ENCODE data around the gene IP6K1. TPM values are rescaled to one million over a fixed set of nuclear protein-coding genes. Genes with fewer than 3 reads are reported as not detected.
A peak's percentile ranks its signal among the peaks of the same experiment; 100 is the strongest.

IP6K1 gene
- polyA plus RNA-seq, 1 donor (not counting 4 experiments of a cell fraction or from before 2014, with no cell fraction given) = 24.5 TPM

DNA sequence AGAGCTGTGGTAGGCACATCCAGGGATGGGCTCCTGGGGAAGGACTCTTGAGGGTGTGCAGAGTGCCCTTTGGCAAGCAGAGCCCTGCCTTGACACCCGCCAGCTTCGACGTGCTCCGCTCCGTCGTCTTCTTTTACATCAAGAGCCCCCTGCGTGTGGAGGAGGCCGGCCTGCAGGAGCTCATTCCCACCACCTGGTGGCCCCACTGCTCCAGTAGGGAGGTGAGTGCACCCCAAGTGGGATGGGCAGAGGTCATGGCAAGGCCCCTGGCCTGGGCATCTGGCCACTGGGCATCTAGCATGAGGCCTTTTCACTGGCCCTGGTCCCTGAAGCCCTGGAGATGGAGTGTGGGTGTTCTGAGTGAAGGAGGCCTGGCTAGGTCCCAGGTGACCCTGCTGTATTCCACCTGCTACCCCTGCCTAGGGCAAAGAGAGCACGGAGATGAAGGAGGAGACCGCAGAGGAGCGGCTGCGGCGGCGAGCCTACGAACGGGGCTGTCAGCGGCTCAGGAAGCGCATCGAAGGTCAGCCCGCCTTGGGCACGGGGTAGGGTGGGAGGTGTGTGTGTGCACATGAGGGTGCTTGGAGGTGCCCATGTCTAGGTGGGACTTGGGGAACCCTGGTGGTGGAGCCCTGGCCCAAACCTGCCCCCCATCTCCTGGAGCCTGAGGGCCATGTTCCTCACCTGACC is 84.8 kb downstream of the IP6K1 start:
- no peak for FAIRE-seq
- H3K4me1 ChIP-seq (ENCODE audit: control insufficient read depth, extremely low read depth, insufficient read depth, low read length) = no peaks in the 10 kb centered on the region

DNA sequence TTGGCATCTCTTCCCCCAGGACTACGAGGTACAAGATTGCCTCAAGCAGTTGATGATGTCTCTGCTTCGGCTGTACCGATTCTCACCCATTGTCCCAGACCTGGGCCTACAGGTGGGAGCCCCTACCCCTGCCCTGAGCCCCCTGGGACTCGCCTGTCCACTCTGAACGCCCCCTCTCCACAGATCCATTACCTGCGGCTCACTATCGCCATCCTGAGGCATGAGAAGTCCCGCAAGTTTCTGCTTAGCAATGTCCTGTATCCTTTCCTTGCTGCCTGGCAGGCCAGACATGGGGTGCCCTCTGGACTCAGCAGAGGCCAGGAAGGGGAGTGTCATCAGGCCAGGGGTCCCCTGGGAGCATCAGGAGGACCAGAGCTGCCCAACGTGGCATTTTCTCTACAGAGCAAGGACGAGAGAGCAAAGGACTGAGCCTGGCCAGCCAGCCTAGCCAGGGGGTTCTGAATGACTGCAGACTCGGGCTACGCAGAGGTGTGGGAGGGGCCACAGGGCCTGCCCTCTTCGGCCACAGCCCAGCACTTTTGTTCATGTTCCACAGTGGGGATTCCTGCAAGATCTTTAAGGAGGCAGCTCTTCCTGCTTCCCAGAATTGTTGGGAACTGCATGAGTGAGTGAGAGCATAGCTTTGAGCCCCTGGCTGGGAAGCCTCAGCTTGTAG is 85.8 kb downstream of the IP6K1 start:
- H3K4me2 ChIP-seq (ENCODE audit: control insufficient read depth, extremely low read depth, insufficient read depth, low read depth, low read length) = no peak overlapping the region
- no peaks in the 10 kb centered on the region for H3K27me3 ChIP-seq (ENCODE audit: control insufficient read depth, extremely low read depth, insufficient read depth, low read length)
- peaks cover 37 to 38% of the 10 kb centered on the region in 2 experiments for H3K36me3 ChIP-seq (ENCODE audit: control insufficient read depth in 2 of 2, extremely low read depth in 1 of 2, insufficient read depth in 2 of 2, low read length in 2 of 2)
- no peak overlapping the region for H3K9ac ChIP-seq (ENCODE audit: control insufficient read depth, extremely low read depth, insufficient read depth, low read length)
- dilution Hi-C loops (cut with MboI; ENCODE audit: extremely low pct_ligation_motif_present, low sequenced_read_pairs) = no loop called here
- H3K4me1 ChIP-seq (ENCODE audit: control insufficient read depth, extremely low read depth, insufficient read depth, low read length) = no peaks in the 10 kb centered on the region
- no peaks in the 10 kb centered on the region for H3K9me3 ChIP-seq (ENCODE audit: control insufficient read depth, low read depth, low read length)
- no peaks in the 10 kb centered on the region for H3K79me2 ChIP-seq (ENCODE audit: control insufficient read depth, insufficient read depth, low read length)
- H3K4me3 ChIP-seq (ENCODE audit: control insufficient read depth in 2 of 3, extremely low read depth in 1 of 3, insufficient read depth in 2 of 3, low read depth in 1 of 3, low read length in 3 of 3) = no peak overlapping the region
- H3K9me1 ChIP-seq (ENCODE audit: control insufficient read depth, extremely low read depth, insufficient read depth, low read length) = no peaks in the 10 kb centered on the region
- no peaks in the 10 kb centered on the region for H4K20me1 ChIP-seq (ENCODE audit: control insufficient read depth, extremely low read depth, insufficient read depth, low read length)
- DNase-seq (ENCODE audit: low read depth, low spot score) (no peak), FAIRE-seq (no peak)
- no peak overlapping the region for H3K27ac ChIP-seq (ENCODE audit: control insufficient read depth, insufficient read depth, low read length)
- TF ChIP-seq, protein P1, sequence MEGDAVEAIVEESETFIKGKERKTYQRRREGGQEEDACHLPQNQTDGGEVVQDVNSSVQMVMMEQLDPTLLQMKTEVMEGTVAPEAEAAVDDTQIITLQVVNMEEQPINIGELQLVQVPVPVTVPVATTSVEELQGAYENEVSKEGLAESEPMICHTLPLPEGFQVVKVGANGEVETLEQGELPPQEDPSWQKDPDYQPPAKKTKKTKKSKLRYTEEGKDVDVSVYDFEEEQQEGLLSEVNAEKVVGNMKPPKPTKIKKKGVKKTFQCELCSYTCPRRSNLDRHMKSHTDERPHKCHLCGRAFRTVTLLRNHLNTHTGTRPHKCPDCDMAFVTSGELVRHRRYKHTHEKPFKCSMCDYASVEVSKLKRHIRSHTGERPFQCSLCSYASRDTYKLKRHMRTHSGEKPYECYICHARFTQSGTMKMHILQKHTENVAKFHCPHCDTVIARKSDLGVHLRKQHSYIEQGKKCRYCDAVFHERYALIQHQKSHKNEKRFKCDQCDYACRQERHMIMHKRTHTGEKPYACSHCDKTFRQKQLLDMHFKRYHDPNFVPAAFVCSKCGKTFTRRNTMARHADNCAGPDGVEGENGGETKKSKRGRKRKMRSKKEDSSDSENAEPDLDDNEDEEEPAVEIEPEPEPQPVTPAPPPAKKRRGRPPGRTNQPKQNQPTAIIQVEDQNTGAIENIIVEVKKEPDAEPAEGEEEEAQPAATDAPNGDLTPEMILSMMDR (optimal IDR thresholded peaks at IDR 0.05 in 1 of 3, IDR thresholded peaks at IDR 0.05 in 1 of 3, conservative IDR thresholded peaks at IDR 0.05 in 1 of 3; ENCODE audit: extremely low read depth in 1 of 3, insufficient read depth in 2 of 3, low read length in 3 of 3) = peak in 1 of 3 experiments; percentile 11
- no peak for TF ChIP-seq EZH2 (IDR thresholded peaks at IDR 0.05; ENCODE audit: low read length)
- no peak overlapping the region for H2AFZ ChIP-seq (ENCODE audit: control insufficient read depth, low read length)

More for the DNA sequence above, 84.8 kb downstream of the IP6K1 start:
- H4K20me1 ChIP-seq (ENCODE audit: control insufficient read depth, extremely low read depth, insufficient read depth, low read length) = no peaks in the 10 kb centered on the region
- H3K9me1 ChIP-seq (ENCODE audit: control insufficient read depth, extremely low read depth, insufficient read depth, low read length) = no peaks in the 10 kb centered on the region
- H3K4me3 ChIP-seq (ENCODE audit: control insufficient read depth in 2 of 3, extremely low read depth in 1 of 3, insufficient read depth in 2 of 3, low read depth in 1 of 3, low read length in 3 of 3) = no peak overlapping the region
- no peak overlapping the region for H3K27ac ChIP-seq (ENCODE audit: control insufficient read depth, insufficient read depth, low read length)
- no peak for DNase-seq (ENCODE audit: low read depth, low spot score)
- H3K79me2 ChIP-seq (ENCODE audit: control insufficient read depth, insufficient read depth, low read length) = no peaks in the 10 kb centered on the region
- TF ChIP-seq, protein P1 (optimal IDR thresholded peaks at IDR 0.05 in 1 of 3, IDR thresholded peaks at IDR 0.05 in 1 of 3, conservative IDR thresholded peaks at IDR 0.05 in 1 of 3; ENCODE audit: extremely low read depth in 1 of 3, insufficient read depth in 2 of 3, low read length in 3 of 3) = peak in 2 of 3 experiments; percentile 56 to 67
- TF ChIP-seq EZH2 (IDR thresholded peaks at IDR 0.05; ENCODE audit: low read length) = no peak
- H3K4me2 ChIP-seq (ENCODE audit: control insufficient read depth, extremely low read depth, insufficient read depth, low read depth, low read length) = no peak overlapping the region
- H3K36me3 ChIP-seq (ENCODE audit: control insufficient read depth in 2 of 2, extremely low read depth in 1 of 2, insufficient read depth in 2 of 2, low read length in 2 of 2) = peaks cover 39 to 40% of the 10 kb centered on the region in 2 experiments
- no peak overlapping the region for H2AFZ ChIP-seq (ENCODE audit: control insufficient read depth, low read length)
- no peaks in the 10 kb centered on the region for H3K9me3 ChIP-seq (ENCODE audit: control insufficient read depth, low read depth, low read length)
- H3K27me3 ChIP-seq (ENCODE audit: control insufficient read depth, extremely low read depth, insufficient read depth, low read length) = no peaks in the 10 kb centered on the region
- dilution Hi-C loops (cut with MboI; ENCODE audit: extremely low pct_ligation_motif_present, low sequenced_read_pairs) = no loop called here
- H3K9ac ChIP-seq (ENCODE audit: control insufficient read depth, extremely low read depth, insufficient read depth, low read length) = no peak overlapping the region
